HepG2 (cell line): ENCODE results near the gene ILKAP. TPM values are rescaled to one million over a fixed set of nuclear protein-coding genes. Genes with fewer than 3 reads are reported as not detected.

Experiments
- AHR ChIP-seq: IDR thresholded peaks from 2 replicates; pipeline ENCODE4 v1.6.1; 2018; ENCODE audit warnings: missing genetic modification reagents, missing compliant biosample characterization
- AKNA ChIP-seq: sonication (generic); formaldehyde crosslinking; IDR thresholded peaks from 2 replicates; pipeline ENCODE4 v1.4.0; 2020; ENCODE audit warnings: missing genetic modification reagents, borderline replicate concordance
- MTF2 ChIP-seq: sonication (generic); formaldehyde crosslinking; IDR thresholded peaks from 2 replicates; pipeline ENCODE4 v1.5.0; 2020; ENCODE audit warnings: missing genetic modification reagents, borderline replicate concordance
- NR2C2 ChIP-seq: sonication (generic); formaldehyde crosslinking; IDR thresholded peaks from 2 replicates; pipeline ENCODE4 v1.4.0; 2020; ENCODE audit warnings: missing genetic modification reagents, mild to moderate bottlenecking, moderate library complexity, borderline replicate concordance
- RELA ChIP-seq: sonication (generic); formaldehyde crosslinking; IDR thresholded peaks from 2 replicates; pipeline ENCODE4 v1.4.0; 2020; ENCODE audit warnings: missing genetic modification reagents
- RFXAP ChIP-seq: sonication (generic); formaldehyde crosslinking; IDR thresholded peaks from 2 replicates; pipeline ENCODE4 v1.4.0; 2020; ENCODE audit warnings: missing genetic modification reagents, borderline replicate concordance
- SRF ChIP-seq: IDR thresholded peaks from 2 replicates; pipeline ENCODE4 v1.6.1; 2011; ENCODE audit warnings: mild to moderate bottlenecking, low read depth, low read length, moderate library complexity
- SRSF1 ChIP-seq: fragments of 200-400 bp; formaldehyde crosslinking; optimal IDR thresholded peaks from 2 replicates; pipeline ENCODE3; 2017; ENCODE audit warnings: mild to moderate bottlenecking, low read depth, low read length, moderate library complexity
- ZHX1 ChIP-seq: sonication (generic); formaldehyde crosslinking; IDR thresholded peaks from 2 replicates; pipeline ENCODE4 v1.8.1; 2022; ENCODE audit warnings: low read depth, mild to moderate bottlenecking, missing genetic modification reagents
- ZMYM2 ChIP-seq: sonication (generic); formaldehyde crosslinking; IDR thresholded peaks from 2 replicates; pipeline ENCODE4 v1.8.0; 2022; ENCODE audit warnings: mild to moderate bottlenecking, missing genetic modification reagents
- ZNF136 ChIP-seq: sonication (generic); formaldehyde crosslinking; IDR thresholded peaks from 2 replicates; pipeline ENCODE4 v1.8.1; 2022; ENCODE audit warnings: low read depth, mild to moderate bottlenecking, moderate library complexity, missing genetic modification reagents
- ZNF790 ChIP-seq: sonication (generic); formaldehyde crosslinking; IDR thresholded peaks from 2 replicates; pipeline ENCODE4 v1.8.0; 2022; ENCODE audit warnings: missing genetic modification reagents, mild to moderate bottlenecking, borderline replicate concordance
- ZSCAN30 ChIP-seq: sonication (generic); formaldehyde crosslinking; IDR thresholded peaks from 2 replicates; pipeline ENCODE4 v1.5.0; 2020; ENCODE audit warnings: mild to moderate bottlenecking, missing genetic modification reagents
- polyA plus RNA-seq, 8 experiments: library from polyadenylated mRNA; depleted of rRNA in 3 of 8; stranded (reverse) in 7 of 8; unstranded in 1 of 8; fragments of >200 nt; fragmentation: Illumina TruSeq in 4 of 8; extraction: Trizol in 4 of 8; gene quantifications; 2 replicates each; pipeline versions ENCODE4 v1.2.1 to v1.2.3, GENCODE V29; 2011 to 2016; ENCODE audit warnings: low read depth in 4 of 8, missing spikeins in 1 of 8, mixed read lengths in 1 of 8; ENCODE audit not compliant: insufficient read depth in 1 of 8
- total RNA-seq, 5 experiments: library from RNA; depleted of rRNA; stranded (reverse); fragments of >200 nt; fragmentation: Illumina TruSeq; extraction: Trizol; gene quantifications; 2 replicates each; pipeline ENCODE4 v1.2.3, GENCODE V29; 2016; ENCODE audit warnings: low read depth in 1 of 5
- TF ChIP-seq, protein P1 (sequence below), 2 experiments: sonication (generic) in 1 of 2; formaldehyde crosslinking in 1 of 2; IDR thresholded peaks; 2 replicates each; pipeline versions ENCODE4 v1.6.1 to v1.9.0; 2014 to 2022; ENCODE audit warnings: antibody characterized with exemption in 1 of 2, borderline replicate concordance in 1 of 2, inconsistent platforms in 1 of 2, low read depth in 1 of 2, missing genetic modification reagents in 1 of 2

The ILKAP gene
- total and polyA plus RNA-seq, 2 of the 13 experiments (the other 11 are each of a cell fraction or from before 2014, with no cell fraction given), result 29.6 to 33.1 TPM

- 0 out of 2 replicates have a peak, but pooled peaks have one; percentile 2 for TF ChIP-seq ZHX1 (CRISPR knock-in tag)
- no peak for TF ChIP-seq AKNA (CRISPR knock-in tag)
- no peak for TF ChIP-seq ZMYM2 (CRISPR knock-in tag)
- peak; percentile 7 for TF ChIP-seq SRSF1
- no peak for TF ChIP-seq SRF
- no peak; the same call in 1 of the 2 replicates for TF ChIP-seq AHR (CRISPR knock-in tag)
- TF ChIP-seq RFXAP, result 0 out of 2 replicates have a peak, but pooled peaks have one; percentile 26
- TF ChIP-seq ZSCAN30 (CRISPR knock-in tag), result no peak
- no peak for TF ChIP-seq MTF2 (CRISPR knock-in tag)
- TF ChIP-seq, protein P1, sequence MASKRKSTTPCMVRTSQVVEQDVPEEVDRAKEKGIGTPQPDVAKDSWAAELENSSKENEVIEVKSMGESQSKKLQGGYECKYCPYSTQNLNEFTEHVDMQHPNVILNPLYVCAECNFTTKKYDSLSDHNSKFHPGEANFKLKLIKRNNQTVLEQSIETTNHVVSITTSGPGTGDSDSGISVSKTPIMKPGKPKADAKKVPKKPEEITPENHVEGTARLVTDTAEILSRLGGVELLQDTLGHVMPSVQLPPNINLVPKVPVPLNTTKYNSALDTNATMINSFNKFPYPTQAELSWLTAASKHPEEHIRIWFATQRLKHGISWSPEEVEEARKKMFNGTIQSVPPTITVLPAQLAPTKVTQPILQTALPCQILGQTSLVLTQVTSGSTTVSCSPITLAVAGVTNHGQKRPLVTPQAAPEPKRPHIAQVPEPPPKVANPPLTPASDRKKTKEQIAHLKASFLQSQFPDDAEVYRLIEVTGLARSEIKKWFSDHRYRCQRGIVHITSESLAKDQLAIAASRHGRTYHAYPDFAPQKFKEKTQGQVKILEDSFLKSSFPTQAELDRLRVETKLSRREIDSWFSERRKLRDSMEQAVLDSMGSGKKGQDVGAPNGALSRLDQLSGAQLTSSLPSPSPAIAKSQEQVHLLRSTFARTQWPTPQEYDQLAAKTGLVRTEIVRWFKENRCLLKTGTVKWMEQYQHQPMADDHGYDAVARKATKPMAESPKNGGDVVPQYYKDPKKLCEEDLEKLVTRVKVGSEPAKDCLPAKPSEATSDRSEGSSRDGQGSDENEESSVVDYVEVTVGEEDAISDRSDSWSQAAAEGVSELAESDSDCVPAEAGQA (IDR thresholded peaks at IDR 0.05; ENCODE audit: low read depth), result no peak
- TF ChIP-seq, protein P1 (CRISPR knock-in tag; IDR thresholded peaks at IDR 0.05; ENCODE audit: borderline replicate concordance), result peak; percentile 78; the same call in 1 of the 2 replicates
- no peak for TF ChIP-seq ZNF136 (CRISPR knock-in tag)
- TF ChIP-seq RELA (CRISPR knock-in tag), result no peak
- TF ChIP-seq NR2C2, result no peak
- peak; percentile 73; the same call in 1 of the 2 replicates for TF ChIP-seq ZNF790
These were observed at the start of gene ILKAP (continued) for GRCh38 chr2:238203094-238203972.
